HFFc6 (cell line): ENCODE results near the gene MARK3. TPM values are rescaled to one million over a fixed set of nuclear protein-coding genes. Genes with fewer than 3 reads are reported as not detected.
A peak's percentile ranks its signal among the peaks of the same experiment; 100 is the strongest.

ENCODE experiments used
- DNase-seq: peaks from one replicate; pipeline ENCODE4 v3.0.0-alpha.2; 2018
- H3K27ac Mint-ChIP-seq: 2 replicates; pipeline ENCODE4 v1.8.0; 2020; ENCODE audit warnings: mild to moderate bottlenecking, mixed read lengths
- H3K27me3 Mint-ChIP-seq: 2 replicates; pipeline ENCODE4 v1.8.0; 2021; ENCODE audit warnings: mild to moderate bottlenecking, moderate library complexity, mixed read lengths; ENCODE audit not compliant: insufficient read depth
- H3K36me3 Mint-ChIP-seq: 2 replicates; pipeline ENCODE4 v1.8.0; 2021; ENCODE audit warnings: low read depth, mixed read lengths
- H3K4me1 Mint-ChIP-seq: 2 replicates; pipeline ENCODE4 v1.8.0; 2020; ENCODE audit warnings: low read depth, mixed read lengths
- H3K4me3 Mint-ChIP-seq: 2 replicates; pipeline ENCODE4 v1.8.0; 2020; ENCODE audit warnings: mild to moderate bottlenecking, moderate library complexity, mixed read lengths
- H3K9me3 Mint-ChIP-seq: 2 replicates; pipeline ENCODE4 v1.8.0; 2020; ENCODE audit warnings: mild to moderate bottlenecking, mixed read lengths
- CTCF ChIP-seq: fragments of 200-600 bp; sonication (generic); IDR thresholded peaks from 2 replicates; pipeline ENCODE4 v1.5.0; 2021; ENCODE audit warnings: antibody characterized with exemption, mild to moderate bottlenecking
- total RNA-seq, 6 experiments: library from RNA; stranded (reverse); fragmentation: NEBNext Ultra II Directional; extraction: Animal tissue kit (Norgen Biotek cat#: 25700); gene quantifications; 2 replicates in 1 of 6; 3 replicates in 5 of 6; pipeline ENCODE4 v1.2.3, GENCODE V29; 2021

The MARK3 gene
- total RNA-seq, 6 experiments from 2014 or later: 57.4 to 71.8 (median 65.7) TPM

GRCh38 chr14:103367995-103368394, 17.2 kb upstream of the MARK3 start:
- peaks cover 18% of the 10 kb centered on the region for H3K9me3 Mint-ChIP-seq
- H3K4me1 Mint-ChIP-seq: peaks cover 22% of the 10 kb centered on the region
- H3K36me3 Mint-ChIP-seq: peaks cover 18% of the 10 kb centered on the region
- no peak overlapping the region for H3K4me3 Mint-ChIP-seq
- H3K27ac Mint-ChIP-seq: no peak overlapping the region
- TF ChIP-seq CTCF: no peak
- no peak for DNase-seq
- no peaks in the 10 kb centered on the region; the same call in 1 of the 2 replicates for H3K27me3 Mint-ChIP-seq

- H3K4me3 Mint-ChIP-seq: no peak overlapping the region
- H3K4me1 Mint-ChIP-seq: peaks cover 34% of the 10 kb centered on the region
- no peaks in the 10 kb centered on the region for H3K36me3 Mint-ChIP-seq
- no peak for DNase-seq
- H3K9me3 Mint-ChIP-seq: no peaks in the 10 kb centered on the region
- no peaks in the 10 kb centered on the region for H3K27me3 Mint-ChIP-seq
- no peak overlapping the region for H3K27ac Mint-ChIP-seq
- no peak for TF ChIP-seq CTCF
These were observed 15.1 kb upstream of the MARK3 start for GRCh38 chr14:103370087-103370486.

- H3K9me3 Mint-ChIP-seq: no peaks in the 10 kb centered on the region
- H3K27ac Mint-ChIP-seq: peak overlapping the region; percentile 97
- no peak for DNase-seq
- H3K4me3 Mint-ChIP-seq: peak overlapping the region; percentile 63
- H3K4me1 Mint-ChIP-seq: peaks cover 34% of the 10 kb centered on the region
- TF ChIP-seq CTCF: no peak
- H3K27me3 Mint-ChIP-seq: no peaks in the 10 kb centered on the region
- no peaks in the 10 kb centered on the region for H3K36me3 Mint-ChIP-seq
These were observed 13.2 kb upstream of the MARK3 start for GRCh38 chr14:103372017-103372416.

GRCh38 chr14:103372552-103373304, 12.5 kb upstream of the MARK3 start:
- H3K36me3 Mint-ChIP-seq: no peaks in the 10 kb centered on the region
- H3K4me3 Mint-ChIP-seq: peak overlapping the region; percentile 63
- no peaks in the 10 kb centered on the region for H3K27me3 Mint-ChIP-seq
- no peaks in the 10 kb centered on the region for H3K9me3 Mint-ChIP-seq
- H3K4me1 Mint-ChIP-seq: peaks cover 33% of the 10 kb centered on the region
- no peak for TF ChIP-seq CTCF
- peak; percentile 92 for DNase-seq
- H3K27ac Mint-ChIP-seq: peak overlapping the region; percentile 97

GRCh38 chr14:103374121-103374520, 11.1 kb upstream of the MARK3 start:
- Mint-ChIP-seq H3K27ac (no peak overlapping the region; the same call in 1 of the 2 replicates), H3K4me3 (no peak overlapping the region), H3K4me1 (peaks cover 27% of the 10 kb centered on the region), H3K9me3 (no peaks in the 10 kb centered on the region), H3K27me3 (peaks cover 2% of the 10 kb centered on the region; the same call in 1 of the 2 replicates), H3K36me3 (no peaks in the 10 kb centered on the region)
- DNase-seq: no peak
- no peak for TF ChIP-seq CTCF
